Heart right ventricle (tissue), 16 donors: ENCODE results near the gene COMMD1. TPM values are rescaled to one million over a fixed set of nuclear protein-coding genes. Genes with fewer than 3 reads are reported as not detected.

Source experiments
- ATAC-seq, 8 donors: fragments of 200-7000 bp; cut with Tn5 transposase; one replicate each; pipeline ENCODE4 v1.9.1; 2020; ENCODE audit warnings: mild to moderate bottlenecking in 8 of 8, moderate library complexity in 8 of 8, moderate number of reproducible peaks in 1 of 8
- DNase-seq, 2 donors: peaks; one replicate each; pipeline ENCODE4 v3.0.0-alpha.2; 2020
- H3K27ac ChIP-seq, 10 donors: fragments of 200-600 bp; sonication (generic) in 2 of 10; one replicate each; pipeline versions ENCODE4 v1.5.0 to v1.8.0; 2020 to 2022; ENCODE audit warnings: mild to moderate bottlenecking in 3 of 10
- H3K27me3 ChIP-seq, 7 donors: fragments of 200-600 bp; one replicate each; pipeline ENCODE4 v1.8.0; 2021 to 2022; ENCODE audit warnings: mild to moderate bottlenecking in 2 of 7
- H3K36me3 ChIP-seq, 9 donors: fragments of 200-600 bp; sonication (generic) in 1 of 9; one replicate each; pipeline versions ENCODE4 v1.5.0 to v1.8.0; 2020 to 2022; ENCODE audit warnings: mild to moderate bottlenecking in 2 of 9
- H3K4me1 ChIP-seq, 9 donors: fragments of 200-600 bp; sonication (generic) in 1 of 9; one replicate each; pipeline versions ENCODE4 v1.5.0 to v1.8.0; 2020 to 2022; ENCODE audit warnings: mild to moderate bottlenecking in 4 of 9
- H3K4me3 ChIP-seq, 10 donors: fragments of 200-600 bp; sonication (generic) in 2 of 10; one replicate each; pipeline versions ENCODE4 v1.5.0 to v1.8.0; 2020 to 2022; ENCODE audit warnings: mild to moderate bottlenecking in 7 of 10, moderate library complexity in 2 of 10
- H3K9me3 ChIP-seq, 11 donors: fragments of 200-600 bp in 10 of 11; sonication (generic) in 2 of 11; one replicate each; pipeline versions ENCODE4 v1.5.0 to v1.8.0; 2013 to 2022; ENCODE audit warnings: mild to moderate bottlenecking in 2 of 11, control low read depth in 1 of 11, moderate library complexity in 1 of 11
- CTCF ChIP-seq, 9 donors: fragments of 200-600 bp; sonication (generic) in 2 of 9; IDR thresholded peaks; one replicate each; pipeline versions ENCODE4 v1.5.0 to v1.8.0; 2021 to 2022; ENCODE audit warnings: antibody characterized with exemption in 9 of 9, mild to moderate bottlenecking in 5 of 9, moderate library complexity in 1 of 9
- WGBS, 2 donors: extraction: QIAGEN DNeasy Blood & Tissue Kit; methylation state at CpG; one replicate each; pipeline ENCODE4 v1.1.7; 2013; ENCODE audit warnings: inconsistent platforms in 1 of 2; 5-methylcytosine and 5-hydroxymethylcytosine counted together
- intact Hi-C, 10 donors: fragments of 100-400 bp; cut with DNase I; formaldehyde crosslinking; loops; one replicate each; pipeline versions ENCODE4 v1.11.1 to v1.14.2; 2022
- polyA plus RNA-seq, 2 donors: library from polyadenylated mRNA; stranded (reverse); fragments of 200-250 nt; gene quantifications; one replicate each; pipeline ENCODE4 v1.2.3, GENCODE V29; 2013
- total RNA-seq, 10 donors: library from RNA; stranded (reverse); fragmentation: NEBNext Ultra II Directional in 3 of 10; extraction: Animal tissue kit (Norgen Biotek cat#: 25700) in 3 of 10; gene quantifications; one replicate each; pipeline versions ENCODE4 v1.2.1 to v1.2.4, GENCODE V29; 2021 to 2023
- donor health status: Arrhythmogenic right ventricular cardiomyopathy.
- donor health status: ischemic (EF 13 %, LVEDD 7.1; RV severe dilation, severe dysfunction).
- donor health status: healthy with polysubstance abuse.
- donor health status: DM: no; HTN: yes; CAD: no.
- donor health status: DM: no; HTN: no; CAD: no.
- donor health status: ischemic (EF 25% LVEDD 6.9; RV normal size, moderate dysfunction).
- donor health status: ischemic (EF 25% LVEDD 5.7; RV mildly dilated, moderate dysfunction).
- donor health status: healthy.
- donor health status: DM: yes; HTN: yes; CAD: no.
- donor health status: Ischemic cardiomyopathy.
- donor health status: ischemic (EF 35%, LVEDD 5.7; RV mildly dilated, moderate dysfunction).
- donor health status: nonischemic (EF 11% LVEDD 7.7; RV severe dilation, severe dysfunction).
- donor health status: DM: yes; HTN: yes; CAD: no.
- donor health status: PGD.
- donor health status: ischemic (EF 29% LVEDD 5.4; RV normal size, mild dysfunction).
- donor health status: nonischemic (EF 23%, LVEDD 6.1; RV moderate dilation, normal function).

The COMMD1 gene
- total and polyA plus RNA-seq, 12 donors = 51.1 to 90.2 (median 64.4) TPM

GRCh38 chr2:62091471-62091870, 186.0 kb downstream of the COMMD1 start:
- peaks cover 0 to 10% (median 0%) of the 10 kb centered on the region in 9 donors for H3K4me1 ChIP-seq
- DNase-seq (no peak), ATAC-seq (no peak)
- intact Hi-C loops = no loop called here
- no peaks in the 10 kb centered on the region for H3K36me3 ChIP-seq
- no peak overlapping the region for H3K4me3 ChIP-seq
- no peak for TF ChIP-seq CTCF (IDR thresholded peaks at IDR 0.05)
- no peaks in the 10 kb centered on the region for H3K9me3 ChIP-seq
- WGBS, 2 donors = 96 to 98% methylated on average over 2 of the region's 2 CpGs
- H3K27me3 ChIP-seq = no peaks in the 10 kb centered on the region
- no peak overlapping the region for H3K27ac ChIP-seq

GRCh38 chr2:62099050-62099449, 193.6 kb downstream of the COMMD1 start:
- DNase-seq (no peak), ATAC-seq (no peak)
- Histone ChIP-seq H3K4me3 (no peak overlapping the region), H3K27ac (no peak overlapping the region), H3K4me1 (peaks cover 0 to 12% (median 0%) of the 10 kb centered on the region in 9 donors), H3K27me3 (no peaks in the 10 kb centered on the region), H3K36me3 (no peaks in the 10 kb centered on the region), H3K9me3 (no peaks in the 10 kb centered on the region)
- TF ChIP-seq CTCF (IDR thresholded peaks at IDR 0.05) = no peak
- intact Hi-C loops = no loop called here
- WGBS, 2 donors = 70 to 76% methylated on average over 4 of the region's 4 CpGs

GRCh38 chr2:62099523-62100175, 194.2 kb downstream of the COMMD1 start:
- peaks cover 0 to 12% (median 0%) of the 10 kb centered on the region in 9 donors for H3K4me1 ChIP-seq
- no peak for ATAC-seq
- intact Hi-C loops = no loop called here
- no peaks in the 10 kb centered on the region for H3K9me3 ChIP-seq
- no peak for TF ChIP-seq CTCF (IDR thresholded peaks at IDR 0.05)
- H3K4me3 ChIP-seq = no peak overlapping the region
- H3K36me3 ChIP-seq = no peaks in the 10 kb centered on the region
- no peaks in the 10 kb centered on the region for H3K27me3 ChIP-seq
- WGBS, 2 donors = 75 to 77% methylated on average over 10 of the region's 10 CpGs
- H3K27ac ChIP-seq = no peak overlapping the region
- no peak for DNase-seq

- H3K27me3 ChIP-seq = no peaks in the 10 kb centered on the region
- ATAC-seq = no peak
- intact Hi-C loops = no loop called here
Measured at GRCh38 chr2:62101886-62102285, 196.4 kb downstream of the COMMD1 start.

More at GRCh38 chr2:62101886-62102285, 196.4 kb downstream of the COMMD1 start:
- Histone ChIP-seq H3K4me3 (no peak overlapping the region), H3K9me3 (no peaks in the 10 kb centered on the region), H3K27ac (no peak overlapping the region), H3K4me1 (peaks cover 0 to 12% (median 0%) of the 10 kb centered on the region in 9 donors), H3K36me3 (no peaks in the 10 kb centered on the region)
- WGBS, 2 donors = 96 to 98% methylated on average over 2 of the region's 2 CpGs
- TF ChIP-seq CTCF (IDR thresholded peaks at IDR 0.05) = no peak
- DNase-seq = no peak
